SKM-1 treated with dmso at 0.1 percent for 144 hours (cell line): ENCODE results near the gene TANC1.

ENCODE experiments used
- DNase-seq: peaks from one replicate; lab custom pipeline; 2025; ENCODE audit not compliant: unreplicated experiment; lab: John Stamatoyannopoulos, UW

TANC1 gene

GRCh38 chr2:158960193-158960592 is 8.2 kb upstream of the TANC1 start:
- no peak for DNase-seq

- DNase-seq = no peak
Measured at GRCh38 chr2:158962074-158962473, 6.4 kb upstream of the TANC1 start.

GRCh38 chr2:158963071-158963470 is 5.4 kb upstream of the TANC1 start:
- DNase-seq = no peak

- no peak for DNase-seq
Measured at GRCh38 chr2:158965107-158965506, 3.3 kb upstream of the TANC1 start.

GRCh38 chr2:158965641-158966040 is 2.8 kb upstream of the TANC1 start:
- no peak for DNase-seq

- no peak for DNase-seq
Measured at GRCh38 chr2:158966312-158966711, 2.1 kb upstream of the TANC1 start.

- DNase-seq = no peak
Measured at GRCh38 chr2:158967114-158967730, 1.2 kb upstream of the TANC1 start.

GRCh38 chr2:158967731-158968395 is 577 bp upstream of the TANC1 start:
- DNase-seq = no peak

- no peak for DNase-seq
Measured at GRCh38 chr2:158969162-158969714, 798 bp downstream of the TANC1 start.

GRCh38 chr2:158969715-158970240 is 1.3 kb downstream of the TANC1 start:
- no peak for DNase-seq

GRCh38 chr2:158970241-158970751 is 1.9 kb downstream of the TANC1 start:
- no peak for DNase-seq

GRCh38 chr2:158973116-158973956 is 4.9 kb downstream of the TANC1 start:
- DNase-seq = no peak

- DNase-seq = no peak
Measured at GRCh38 chr2:158975271-158975921, 7.0 kb downstream of the TANC1 start.

- DNase-seq = no peak
Measured at GRCh38 chr2:158979772-158980171, 11.3 kb downstream of the TANC1 start.

GRCh38 chr2:158984604-158985135 is 16.2 kb downstream of the TANC1 start:
- no peak for DNase-seq

- DNase-seq = no peak
Measured at GRCh38 chr2:158988501-158988900, 20.1 kb downstream of the TANC1 start.

GRCh38 chr2:158989165-158989564 is 20.7 kb downstream of the TANC1 start:
- DNase-seq = no peak

GRCh38 chr2:158990397-158991214 is 22.2 kb downstream of the TANC1 start:
- no peak for DNase-seq

GRCh38 chr2:158993030-158993429 is 24.6 kb downstream of the TANC1 start:
- DNase-seq = no peak
